Activated CD8-positive, alpha-beta T cell treated with anti-CD3 and anti-CD28 coated beads for 36 hours (primary cell): Measurements from ENCODE around the gene BFSP1. TPM values are rescaled to one million over a fixed set of nuclear protein-coding genes. Genes with fewer than 3 reads are reported as not detected.

Experiments
- ATAC-seq: fragments of 200-7000 bp; cut with Tn5 transposase; one replicate; pipeline ENCODE4 v1.10.0; 2021; ENCODE audit warnings: mild to moderate bottlenecking, moderate library complexity
- CTCF ChIA-PET: fragments of 350-600 bp; sonication (Branson Sonifier 250); formaldehyde crosslinking; loops from one replicate; lab custom pipeline; 2021; ENCODE audit warnings: antibody characterized with exemption; lab: Charles Lee
- POLR2A ChIA-PET: fragments of 350-600 bp; sonication (Branson Sonifier 250); formaldehyde crosslinking; loops from one replicate; lab custom pipeline; 2021; ENCODE audit warnings: antibody characterized with exemption; lab: Charles Lee
- DNase-seq: peaks from one replicate; pipeline ENCODE4 v3.0.0-alpha.2; 2020
- H3K27ac Mint-ChIP-seq: one replicate; pipeline ENCODE4 v1.8.0; 2021; ENCODE audit warnings: mild to moderate bottlenecking, mixed read lengths
- H3K27me3 Mint-ChIP-seq: one replicate; pipeline ENCODE4 v1.8.0; 2021; ENCODE audit warnings: mixed read lengths
- H3K36me3 Mint-ChIP-seq: one replicate; pipeline ENCODE4 v1.8.0; 2021; ENCODE audit warnings: low read depth, mixed read lengths
- H3K4me1 Mint-ChIP-seq: one replicate; pipeline ENCODE4 v1.8.0; 2021; ENCODE audit warnings: low read depth, mixed read lengths
- H3K4me3 Mint-ChIP-seq: one replicate; pipeline ENCODE4 v1.8.0; 2021; ENCODE audit warnings: mild to moderate bottlenecking, moderate library complexity, mixed read lengths
- H3K9me3 Mint-ChIP-seq: one replicate; pipeline ENCODE4 v1.8.0; 2021; ENCODE audit warnings: mixed read lengths
- CTCF ChIP-seq: fragments of 200-600 bp; IDR thresholded peaks from one replicate; pipeline ENCODE4 v1.8.0; 2022; ENCODE audit warnings: antibody characterized with exemption, mild to moderate bottlenecking
- intact Hi-C: fragments of 100-400 bp; cut with micrococcal nuclease; formaldehyde crosslinking; loops from one replicate; pipeline ENCODE4 v1.10.0; 2022
- total RNA-seq, 2 experiments: library from RNA; stranded (reverse); gene quantifications; one replicate each; pipeline ENCODE4 v1.2.3, GENCODE V29; 2021

BFSP1 gene
- total RNA-seq, 2 experiments from 2014 or later = 0.18 TPM

DNA sequence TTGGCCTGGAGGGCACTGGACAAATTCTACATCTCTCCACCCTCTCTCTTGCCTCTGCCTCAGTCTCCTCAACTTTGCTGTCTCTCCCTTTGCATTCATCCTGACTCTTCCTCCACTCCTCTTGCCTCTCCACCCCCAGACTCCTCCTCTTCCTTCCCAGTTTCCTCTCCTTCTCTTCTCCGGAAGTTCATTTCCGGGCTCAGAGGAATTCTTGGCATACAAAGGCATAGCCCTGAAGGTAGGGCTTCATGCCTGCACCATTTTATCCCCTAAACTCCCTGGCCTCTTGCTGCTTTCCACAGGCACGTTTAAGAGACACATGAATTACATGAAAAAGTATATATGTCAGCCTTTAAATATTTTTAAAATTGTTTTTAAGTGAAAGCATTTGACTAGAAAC is 10.6 kb downstream of the BFSP1 start:
- H3K4me3 Mint-ChIP-seq = no peak overlapping the region
- POLR2A ChIA-PET = interaction anchor here (0.6 kb wide), 1 partner anchor 12 kb away, joined by 3 read pairs; no protein-coding TSS in a partner anchor
- peaks cover under 1% of the 10 kb centered on the region for H3K27me3 Mint-ChIP-seq
- H3K36me3 Mint-ChIP-seq = no peaks in the 10 kb centered on the region
- no peak for DNase-seq
- no peak for TF ChIP-seq CTCF
- no peak overlapping the region for H3K27ac Mint-ChIP-seq
- ATAC-seq = no peak
- no peaks in the 10 kb centered on the region for H3K9me3 Mint-ChIP-seq
- H3K4me1 Mint-ChIP-seq = peaks cover 5% of the 10 kb centered on the region
- CTCF ChIA-PET = interaction anchor here (2.0 kb wide), 1 partner anchor 15 kb away, joined by 7 read pairs; no protein-coding TSS in a partner anchor
- intact Hi-C loops = no loop called here

DNA sequence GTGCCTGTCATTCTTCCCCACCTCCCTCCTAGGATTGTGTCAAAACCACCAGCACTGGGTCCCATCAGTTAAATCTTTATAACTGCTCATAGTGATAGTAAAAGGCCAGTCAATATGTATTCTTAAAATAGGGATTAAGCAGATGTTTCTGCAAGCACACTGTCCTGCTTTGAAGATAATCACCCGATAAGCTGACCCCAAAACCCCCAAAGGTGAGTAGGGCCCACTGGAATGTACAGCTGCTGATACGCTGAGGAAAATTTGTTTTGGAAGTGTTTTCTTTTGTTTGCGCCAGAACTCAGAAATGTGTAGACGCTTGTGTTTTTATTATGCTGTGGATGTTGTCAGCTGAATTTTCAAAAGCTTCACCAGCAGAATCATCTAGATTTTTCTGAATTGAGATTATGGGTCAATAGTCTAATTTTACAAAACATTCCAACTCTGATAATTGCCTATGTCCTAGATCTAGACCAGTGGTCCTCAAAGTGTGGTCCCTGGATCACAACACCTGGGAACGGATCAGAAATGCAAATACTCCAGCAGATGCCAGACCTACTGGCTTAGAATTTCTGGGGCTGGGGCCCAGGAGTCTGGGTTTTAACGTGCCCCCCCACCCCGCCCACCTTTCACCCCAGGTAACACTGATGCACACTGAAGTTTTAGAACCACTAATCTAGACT is 11.4 kb downstream of the BFSP1 start:
- DNase-seq (no peak), ATAC-seq (no peak)
- intact Hi-C loops = no loop called here
- CTCF ChIA-PET = interaction anchor here (1.1 to 2.0 kb wide), 2 partner anchors 9 to 14 kb away, joined by 4 to 7 read pairs; no protein-coding TSS in a partner anchor
- Mint-ChIP-seq H3K4me1 (peaks cover 5% of the 10 kb centered on the region), H3K27ac (no peak overlapping the region), H3K36me3 (no peaks in the 10 kb centered on the region), H3K4me3 (no peak overlapping the region), H3K27me3 (peaks cover 3% of the 10 kb centered on the region), H3K9me3 (no peaks in the 10 kb centered on the region)
- POLR2A ChIA-PET = no interaction called here
- TF ChIP-seq CTCF = no peak

DNA sequence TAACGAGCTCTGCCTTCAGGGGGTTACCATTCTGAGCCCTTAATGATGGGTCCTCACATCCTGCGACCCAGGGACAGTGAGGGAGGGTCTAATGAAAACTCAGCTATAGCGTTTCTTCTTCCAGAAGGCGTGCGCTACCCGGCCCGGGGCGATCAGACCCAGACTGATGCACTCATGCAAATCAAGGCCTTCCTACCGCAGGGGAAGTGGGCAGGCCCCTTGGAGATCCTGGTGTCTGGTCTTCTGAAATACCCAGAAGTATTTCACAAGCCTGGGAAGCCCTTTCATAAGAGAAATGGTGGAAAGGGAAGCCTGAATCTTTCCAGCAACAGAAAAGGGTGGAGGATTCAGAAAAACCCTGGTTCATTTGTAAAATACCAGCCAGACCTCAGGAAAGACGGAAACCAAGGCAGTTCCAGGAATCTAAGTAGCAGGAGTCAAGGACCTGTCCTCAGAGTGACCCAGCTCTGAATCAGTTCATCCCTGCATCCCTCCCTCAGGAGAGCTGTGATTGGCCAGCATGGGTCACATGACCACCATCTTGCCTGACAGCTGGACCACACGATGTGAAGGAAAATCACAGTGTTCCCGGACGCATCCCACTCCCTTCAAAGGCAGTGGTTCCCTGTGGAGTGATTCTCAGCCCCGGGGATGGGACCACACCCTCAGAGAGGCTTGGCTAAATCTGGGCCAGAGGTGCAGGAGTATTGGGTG is 12.7 kb downstream of the BFSP1 start:
- ATAC-seq = no peak
- no peak overlapping the region for H3K27ac Mint-ChIP-seq
- CTCF ChIA-PET = interaction anchor here (0.8 kb wide), 1 partner anchor 12 kb away, joined by 4 read pairs; no protein-coding TSS in a partner anchor

DNA sequence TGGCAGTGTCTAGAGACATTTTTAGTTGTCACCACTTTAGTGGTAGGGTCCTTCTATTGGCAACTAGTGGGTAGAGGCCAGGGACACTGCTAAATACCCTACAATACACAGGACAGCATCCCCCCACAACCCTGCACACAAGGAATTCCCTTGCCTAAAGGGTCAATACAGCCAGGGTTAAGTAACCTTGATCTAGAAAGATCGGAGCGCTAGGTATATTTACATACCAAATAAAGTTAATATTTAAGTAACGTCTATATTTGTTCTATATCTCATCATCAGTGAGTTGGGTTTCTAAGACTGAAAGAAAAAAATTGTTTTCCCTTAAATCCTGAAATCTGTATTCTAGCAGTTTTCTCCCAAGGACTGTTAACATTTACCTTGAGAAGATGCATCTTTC is 16.1 kb downstream of the BFSP1 start:
- H3K9me3 Mint-ChIP-seq = no peaks in the 10 kb centered on the region
- ChIA-PET CTCF (interaction anchor here (1.1 to 2.0 kb wide), 3 partner anchors 9 to 134 kb away, joined by 3 to 11 read pairs (median 5); no protein-coding TSS in a partner anchor), POLR2A (no interaction called here)
- H3K27me3 Mint-ChIP-seq = peaks cover 3% of the 10 kb centered on the region
- intact Hi-C loops = no loop called here
- H3K4me3 Mint-ChIP-seq = no peak overlapping the region
- peaks cover 8% of the 10 kb centered on the region for H3K4me1 Mint-ChIP-seq
- DNase-seq (no peak), ATAC-seq (no peak)
- H3K36me3 Mint-ChIP-seq = no peaks in the 10 kb centered on the region
- TF ChIP-seq CTCF = no peak
- no peak overlapping the region for H3K27ac Mint-ChIP-seq

More for the DNA sequence above, 12.7 kb downstream of the BFSP1 start:
- H3K4me1 Mint-ChIP-seq = peaks cover 5% of the 10 kb centered on the region
- peaks cover 3% of the 10 kb centered on the region for H3K27me3 Mint-ChIP-seq
- TF ChIP-seq CTCF = no peak
- intact Hi-C loops = no loop called here
- no peak for DNase-seq
- no peaks in the 10 kb centered on the region for H3K36me3 Mint-ChIP-seq
- POLR2A ChIA-PET = no interaction called here
- no peak overlapping the region for H3K4me3 Mint-ChIP-seq
- H3K9me3 Mint-ChIP-seq = no peaks in the 10 kb centered on the region

DNA sequence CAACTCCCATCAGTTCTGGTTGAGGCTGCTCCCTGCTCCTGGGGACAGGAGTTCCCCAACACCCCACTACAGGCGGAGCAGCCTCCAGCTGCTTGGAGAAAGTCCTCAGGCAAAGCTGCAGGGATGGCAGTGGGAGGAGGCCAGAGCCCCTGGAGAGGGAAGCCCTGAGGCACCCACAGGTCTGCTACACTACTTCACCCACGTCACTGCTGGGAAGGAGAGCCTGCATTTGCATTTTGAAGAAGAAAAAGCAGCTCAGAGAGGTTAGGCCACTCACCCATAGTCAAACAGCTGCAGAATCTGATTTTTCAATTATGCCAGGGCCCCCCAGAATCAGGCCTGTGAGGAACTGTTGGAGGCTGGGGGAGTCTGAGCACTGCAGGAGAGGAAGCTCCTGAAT is 17.2 kb downstream of the BFSP1 start:
- ATAC-seq (no peak), DNase-seq (no peak)
- CTCF ChIA-PET = interaction anchor here (1.1 to 3.6 kb wide), 5 partner anchors 8 to 168 kb away, joined by 3 to 11 read pairs (median 5); partner anchors contain the start of genes BFSP1 and RRBP1
- Mint-ChIP-seq H3K36me3 (no peaks in the 10 kb centered on the region), H3K9me3 (no peaks in the 10 kb centered on the region), H3K4me1 (peaks cover 8% of the 10 kb centered on the region), H3K27me3 (peaks cover 3% of the 10 kb centered on the region), H3K27ac (no peak overlapping the region), H3K4me3 (no peak overlapping the region)
- no peak for TF ChIP-seq CTCF
- POLR2A ChIA-PET = interaction anchor here (1.0 to 1.2 kb wide), 2 partner anchors 9 to 16 kb away, joined by 3 to 4 read pairs; no protein-coding TSS in a partner anchor
- intact Hi-C loops = no loop called here
